DND-41 (cell line): Measurements from ENCODE around the gene CDC42EP1.

Experiments
- CTCF ChIP-seq: IDR thresholded peaks from 2 replicates; pipeline ENCODE4 v1.5.1; 2012; ENCODE audit warnings: borderline replicate concordance, low read length, moderate library complexity, mild to moderate bottlenecking; ENCODE audit not compliant: poor library complexity, severe bottlenecking; ENCODE audit errors: extremely low read depth
- EZH2 ChIP-seq: IDR thresholded peaks from 3 replicates; pipeline ENCODE4 v1.6.1; 2012; ENCODE audit warnings: borderline replicate concordance, low read depth, mild to moderate bottlenecking, moderate library complexity, low read length, inconsistent platforms; ENCODE audit not compliant: severe bottlenecking

- TF ChIP-seq CTCF (no peak), EZH2 (no peak)
These were observed 47.7 kb downstream of the CDC42EP1 start for GRCh38 chr22:37607935-37608476.
